Naive thymus-derived CD4-positive, alpha-beta T cell (primary cell): ENCODE measurements around the gene PBX3. TPM values are rescaled to one million over a fixed set of nuclear protein-coding genes. Genes with fewer than 3 reads are reported as not detected.

ENCODE experiments used
- ATAC-seq: fragments of 150-1000 bp; cut with Tn5 transposase; 2 replicates; pipeline ENCODE4 v1.10.0; 2021; ENCODE audit warnings: mild to moderate bottlenecking, moderate library complexity
- CTCF ChIA-PET: fragments of 350-600 bp; sonication (Branson Sonifier 250); formaldehyde crosslinking; loops from one replicate; lab custom pipeline; 2021; ENCODE audit warnings: antibody characterized with exemption; lab: Charles Lee
- POLR2A ChIA-PET: fragments of 350-600 bp; sonication (Branson Sonifier 250); formaldehyde crosslinking; loops from one replicate; lab custom pipeline; 2021; ENCODE audit warnings: antibody characterized with exemption, inconsistent platforms; lab: Charles Lee
- DNase-seq, 9 donors: peaks; one replicate each; pipeline versions ENCODE4 v3.0.0 to v3.0.0-alpha.2; 2020 to 2022; ENCODE audit warnings: mixed read lengths in 1 of 9
- H3K27ac ChIP-seq: one replicate; pipeline ENCODE4 v1.7.0; 2013; ENCODE audit warnings: mild to moderate bottlenecking, low read depth, low read length, moderate library complexity
- H3K27me3 ChIP-seq, 2 donors: one replicate each; pipeline ENCODE4 v1.7.0; 2013; ENCODE audit warnings: low read length in 2 of 2, mild to moderate bottlenecking in 2 of 2, moderate library complexity in 2 of 2; ENCODE audit not compliant: control insufficient read depth in 2 of 2, insufficient read depth in 2 of 2
- H3K36me3 ChIP-seq, 3 experiments: 1 replicate in 2 of 3; 2 replicates in 1 of 3; pipeline ENCODE4 v1.7.0; 2013; ENCODE audit warnings: low read length in 3 of 3, mild to moderate bottlenecking in 3 of 3, moderate library complexity in 1 of 3; ENCODE audit not compliant: insufficient read depth in 3 of 3, control insufficient read depth in 2 of 3
- H3K4me1 ChIP-seq, 2 donors: one replicate each; pipeline ENCODE4 v1.7.0; 2013; ENCODE audit warnings: low read length in 2 of 2, mild to moderate bottlenecking in 2 of 2, moderate library complexity in 1 of 2; ENCODE audit not compliant: control insufficient read depth in 2 of 2, insufficient read depth in 2 of 2
- H3K4me3 ChIP-seq: 2 replicates; pipeline ENCODE4 v1.7.0; 2013; ENCODE audit warnings: mild to moderate bottlenecking, low read length
- H3K9me3 ChIP-seq, 3 experiments: 1 replicate in 2 of 3; 2 replicates in 1 of 3; pipeline ENCODE4 v1.7.0; 2013; ENCODE audit warnings: low read length in 3 of 3; ENCODE audit not compliant: control insufficient read depth in 2 of 3
- H3K27ac Mint-ChIP-seq, 9 donors: one replicate each; pipeline ENCODE4 v1.8.0; 2020 to 2022; ENCODE audit warnings: mixed read lengths in 9 of 9, mild to moderate bottlenecking in 8 of 9, moderate library complexity in 5 of 9, inconsistent platforms in 2 of 9
- H3K27me3 Mint-ChIP-seq, 5 donors: one replicate each; pipeline ENCODE4 v1.8.0; 2021 to 2022; ENCODE audit warnings: mixed read lengths in 5 of 5, mild to moderate bottlenecking in 1 of 5
- H3K36me3 Mint-ChIP-seq, 5 donors: one replicate each; pipeline ENCODE4 v1.8.0; 2020 to 2022; ENCODE audit warnings: mixed read lengths in 5 of 5, mild to moderate bottlenecking in 3 of 5, inconsistent platforms in 1 of 5
- H3K4me1 Mint-ChIP-seq, 7 donors: one replicate each; pipeline ENCODE4 v1.8.0; 2020 to 2022; ENCODE audit warnings: mixed read lengths in 7 of 7, mild to moderate bottlenecking in 3 of 7, inconsistent platforms in 1 of 7
- H3K4me3 Mint-ChIP-seq, 10 donors: one replicate each; pipeline ENCODE4 v1.8.0; 2020 to 2022; ENCODE audit warnings: mild to moderate bottlenecking in 10 of 10, mixed read lengths in 10 of 10, moderate library complexity in 6 of 10, inconsistent platforms in 2 of 10
- H3K9me3 Mint-ChIP-seq, 11 donors: one replicate each; pipeline ENCODE4 v1.8.0; 2020 to 2022; ENCODE audit warnings: mixed read lengths in 11 of 11, mild to moderate bottlenecking in 4 of 11, inconsistent platforms in 1 of 11, moderate library complexity in 1 of 11
- intact Hi-C, 2 donors: fragments of 100-400 bp; cut with micrococcal nuclease; formaldehyde crosslinking; loops; one replicate each; pipeline ENCODE4 v1.15.1; 2023
- polyA plus RNA-seq, 2 donors: library from polyadenylated mRNA; unstranded; fragments of 300-500 nt; fragmentation: Illumina TruSeq; gene quantifications; one replicate each; pipeline ENCODE4 v1.2.3, GENCODE V29; 2021
- total RNA-seq, 6 experiments: library from RNA in 5 of 6; stranded (reverse) in 5 of 6; gene quantifications; 1 replicate in 5 of 6; 2 replicates in 1 of 6; pipeline ENCODE4 v1.2.3 and lab custom pipeline; 2021 to 2026

The PBX3 gene
- total and polyA plus RNA-seq, 7 experiments from 2014 or later = 3.6 to 38.1 (median 18.9) TPM

GRCh38 chr9:125914411-125914810 is 167.2 kb downstream of the PBX3 start:
- Mint-ChIP-seq H3K27me3 (no peaks in the 10 kb centered on the region), H3K4me1 (no peaks in the 10 kb centered on the region), H3K27ac (no peak overlapping the region), H3K4me3 (no peak overlapping the region), H3K36me3 (peaks cover 0 to 19% (median 0%) of the 10 kb centered on the region in 5 donors), H3K9me3 (no peaks in the 10 kb centered on the region)
- Histone ChIP-seq H3K4me1 (no peaks in the 10 kb centered on the region), H3K4me3 (no peak overlapping the region), H3K36me3 (no peaks in the 10 kb centered on the region), H3K27me3 (no peaks in the 10 kb centered on the region), H3K9me3 (no peaks in the 10 kb centered on the region), H3K27ac (no peak overlapping the region)
- ATAC-seq = no peak
- ChIA-PET CTCF (no interaction called here), POLR2A (no interaction called here)
- intact Hi-C loops = no loop called here
- no peak for DNase-seq

DNA sequence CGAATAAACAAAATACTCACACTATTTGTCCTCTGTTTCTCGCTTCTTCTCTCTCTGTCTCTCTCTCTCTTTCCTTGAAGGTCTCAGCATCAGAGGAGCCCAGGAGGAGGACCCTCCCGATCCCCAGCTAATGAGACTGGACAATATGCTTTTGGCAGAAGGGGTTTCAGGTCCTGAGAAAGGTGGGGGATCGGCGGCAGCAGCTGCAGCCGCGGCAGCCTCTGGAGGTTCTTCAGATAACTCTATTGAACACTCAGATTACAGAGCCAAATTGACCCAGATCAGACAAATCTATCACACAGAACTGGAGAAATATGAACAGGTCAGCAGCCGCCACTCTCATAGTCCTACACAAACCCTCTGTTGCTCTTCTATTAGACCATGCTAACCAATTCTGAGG is 168.4 kb downstream of the PBX3 start:
- POLR2A ChIA-PET = no interaction called here
- Mint-ChIP-seq H3K36me3 (peaks cover 0 to 19% (median 0%) of the 10 kb centered on the region in 5 donors), H3K4me3 (no peak overlapping the region), H3K27ac (no peak overlapping the region), H3K9me3 (no peaks in the 10 kb centered on the region), H3K4me1 (no peaks in the 10 kb centered on the region), H3K27me3 (peaks cover 0 to 2% (median 0%) of the 10 kb centered on the region in 5 donors)
- H3K27me3 ChIP-seq = no peaks in the 10 kb centered on the region
- ATAC-seq = no peak
- no peak for DNase-seq
- no peaks in the 10 kb centered on the region for H3K36me3 ChIP-seq
- H3K27ac ChIP-seq = no peak overlapping the region
- no peaks in the 10 kb centered on the region for H3K9me3 ChIP-seq
- CTCF ChIA-PET = interaction anchor here (0.6 kb wide), 1 partner anchor 248 kb away, joined by 3 read pairs; no protein-coding TSS in a partner anchor
- H3K4me1 ChIP-seq = no peaks in the 10 kb centered on the region
- intact Hi-C loops = no loop called here
- H3K4me3 ChIP-seq = no peak overlapping the region

GRCh38 chr9:125919565-125919964 is 172.4 kb downstream of the PBX3 start:
- no peak overlapping the region for H3K27ac Mint-ChIP-seq
- CTCF ChIA-PET = interaction anchor here (0.6 kb wide), 1 partner anchor 155 kb away, joined by 3 read pairs; no protein-coding TSS in a partner anchor

GRCh38 chr9:125920402-125920801 is 173.2 kb downstream of the PBX3 start:
- H3K4me1 ChIP-seq = no peaks in the 10 kb centered on the region
- H3K4me1 Mint-ChIP-seq = no peaks in the 10 kb centered on the region
- no peak overlapping the region for H3K4me3 Mint-ChIP-seq
- H3K27ac ChIP-seq = no peak overlapping the region
- ATAC-seq (no peak), DNase-seq (no peak)
- ChIA-PET CTCF (no interaction called here), POLR2A (no interaction called here)
- no peaks in the 10 kb centered on the region for H3K9me3 ChIP-seq
- H3K4me3 ChIP-seq = no peak overlapping the region
- intact Hi-C loops = no loop called here
- H3K36me3 ChIP-seq = no peaks in the 10 kb centered on the region
- no peaks in the 10 kb centered on the region for H3K27me3 ChIP-seq
- H3K36me3 Mint-ChIP-seq = peaks cover 0 to 22% (median 0%) of the 10 kb centered on the region in 5 donors
- H3K27me3 Mint-ChIP-seq = peaks cover 0 to 2% (median 0%) of the 10 kb centered on the region in 5 donors
- no peaks in the 10 kb centered on the region for H3K9me3 Mint-ChIP-seq
- H3K27ac Mint-ChIP-seq = no peak overlapping the region

More at GRCh38 chr9:125919565-125919964, 172.4 kb downstream of the PBX3 start:
- DNase-seq (no peak), ATAC-seq (no peak)
- Histone ChIP-seq H3K9me3 (no peaks in the 10 kb centered on the region), H3K27me3 (no peaks in the 10 kb centered on the region), H3K4me3 (no peak overlapping the region), H3K27ac (no peak overlapping the region), H3K4me1 (no peaks in the 10 kb centered on the region), H3K36me3 (no peaks in the 10 kb centered on the region)
- no peaks in the 10 kb centered on the region for H3K4me1 Mint-ChIP-seq
- intact Hi-C loops = no loop called here
- H3K9me3 Mint-ChIP-seq = no peaks in the 10 kb centered on the region
- no peak overlapping the region for H3K4me3 Mint-ChIP-seq
- H3K27me3 Mint-ChIP-seq = peaks cover 0 to 2% (median 0%) of the 10 kb centered on the region in 5 donors
- H3K36me3 Mint-ChIP-seq = peaks cover 0 to 22% (median 0%) of the 10 kb centered on the region in 5 donors
- POLR2A ChIA-PET = no interaction called here

DNA sequence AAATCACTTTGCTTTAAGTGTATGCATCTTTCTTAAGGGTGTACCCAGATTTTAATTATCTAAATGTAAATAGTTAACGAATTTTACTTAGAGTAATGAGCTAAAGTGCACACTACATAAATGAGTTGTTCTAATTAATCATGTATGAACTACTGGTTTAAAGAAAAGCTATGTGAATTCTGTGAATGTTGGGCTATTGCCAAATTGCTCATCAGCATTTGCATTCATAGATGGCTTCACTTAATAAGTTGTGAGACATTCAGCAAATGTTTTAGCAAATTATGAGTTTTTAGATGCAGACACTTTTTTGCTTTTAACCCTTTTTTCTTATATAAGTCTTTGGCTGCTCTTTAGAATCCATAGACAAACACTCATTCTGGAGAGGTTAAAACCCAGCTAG is 175.7 kb downstream of the PBX3 start:
- Histone ChIP-seq H3K36me3 (no peaks in the 10 kb centered on the region), H3K4me3 (no peak overlapping the region), H3K27me3 (no peaks in the 10 kb centered on the region), H3K27ac (no peak overlapping the region), H3K4me1 (no peaks in the 10 kb centered on the region), H3K9me3 (no peaks in the 10 kb centered on the region)
- no peaks in the 10 kb centered on the region for H3K4me1 Mint-ChIP-seq
- intact Hi-C loops = no loop called here
- H3K9me3 Mint-ChIP-seq = no peaks in the 10 kb centered on the region
- peaks cover 0 to 8% (median 0%) of the 10 kb centered on the region in 5 donors for H3K36me3 Mint-ChIP-seq
- H3K27me3 Mint-ChIP-seq = peaks cover 0 to 2% (median 0%) of the 10 kb centered on the region in 5 donors
- no peak overlapping the region for H3K27ac Mint-ChIP-seq
- ATAC-seq (no peak), DNase-seq (no peak)
- no peak overlapping the region for H3K4me3 Mint-ChIP-seq
- CTCF ChIA-PET = no interaction called here
- POLR2A ChIA-PET = no interaction called here

- no peak for ATAC-seq
- Mint-ChIP-seq H3K36me3 (peaks cover 0 to 9% (median 0%) of the 10 kb centered on the region in 5 donors), H3K27me3 (peaks cover 0 to 2% (median 0%) of the 10 kb centered on the region in 5 donors), H3K27ac (no peak overlapping the region), H3K4me1 (no peaks in the 10 kb centered on the region), H3K9me3 (no peaks in the 10 kb centered on the region), H3K4me3 (no peak overlapping the region)
- Histone ChIP-seq H3K4me3 (no peak overlapping the region), H3K36me3 (no peaks in the 10 kb centered on the region), H3K4me1 (no peaks in the 10 kb centered on the region), H3K27me3 (no peaks in the 10 kb centered on the region), H3K9me3 (no peaks in the 10 kb centered on the region), H3K27ac (no peak overlapping the region)
- intact Hi-C loops = no loop called here
- CTCF ChIA-PET = interaction anchor here (1.1 kb wide), 1 partner anchor 726 kb away, joined by 3 read pairs; no protein-coding TSS in a partner anchor
- POLR2A ChIA-PET = no interaction called here
- no peak for DNase-seq
Measured at GRCh38 chr9:125924351-125924750, 177.2 kb downstream of the PBX3 start.

DNA sequence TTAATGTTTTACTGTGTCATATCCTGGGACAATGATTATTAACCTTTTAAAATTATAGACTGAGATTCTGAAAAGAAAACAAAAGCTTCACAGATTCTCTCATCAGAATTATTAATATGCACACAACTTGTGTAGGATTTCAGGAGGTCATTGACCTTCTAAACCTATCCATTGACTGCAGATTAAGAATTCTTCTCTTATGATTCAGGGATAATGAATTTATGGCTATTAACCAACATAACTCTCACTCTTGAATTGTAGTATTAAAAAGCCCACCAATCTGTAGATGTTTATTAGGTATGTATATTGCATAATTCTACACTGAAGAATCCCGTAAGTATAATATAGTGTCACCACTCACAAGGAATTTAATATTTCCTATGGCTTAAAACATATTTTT is 179.8 kb downstream of the PBX3 start:
- H3K9me3 Mint-ChIP-seq = no peaks in the 10 kb centered on the region
- DNase-seq (no peak), ATAC-seq (no peak)
- H3K9me3 ChIP-seq = no peaks in the 10 kb centered on the region
- peaks cover 0 to 2% (median 0%) of the 10 kb centered on the region in 7 donors for H3K4me1 Mint-ChIP-seq
- no peak overlapping the region for H3K4me3 Mint-ChIP-seq
- no peak overlapping the region for H3K27ac ChIP-seq
- peaks cover 0 to 24% (median 4%) of the 10 kb centered on the region in 5 donors for H3K36me3 Mint-ChIP-seq
- POLR2A ChIA-PET = no interaction called here
- H3K36me3 ChIP-seq = no peaks in the 10 kb centered on the region
- no peaks in the 10 kb centered on the region for H3K4me1 ChIP-seq
- H3K27me3 ChIP-seq = no peaks in the 10 kb centered on the region
- CTCF ChIA-PET = no interaction called here
- H3K27me3 Mint-ChIP-seq = no peaks in the 10 kb centered on the region
- intact Hi-C loops = no loop called here
- H3K27ac Mint-ChIP-seq = no peak overlapping the region
- no peak overlapping the region for H3K4me3 ChIP-seq
